HEK293 (cell line): ENCODE results near the gene ZNF284.

Experiments
- BCL11B ChIP-seq: fragments of 450-650 bp; formaldehyde crosslinking; IDR thresholded peaks from 2 replicates; pipeline ENCODE4 v1.5.1; 2016; ENCODE audit warnings: low read depth, missing biosample characterization, missing genetic modification characterization
- ELK4 ChIP-seq: IDR thresholded peaks from 2 replicates; pipeline ENCODE4 v1.6.1; 2011; ENCODE audit warnings: mild to moderate bottlenecking, low read depth, low read length, borderline replicate concordance
- GLIS1 ChIP-seq: fragments of 450-650 bp; formaldehyde crosslinking; IDR thresholded peaks from 2 replicates; pipeline ENCODE4 v1.5.1; 2016; ENCODE audit warnings: missing biosample characterization, missing genetic modification characterization
- INSM2 ChIP-seq: fragments of 450-650 bp; formaldehyde crosslinking; IDR thresholded peaks from 2 replicates; pipeline ENCODE4 v1.5.1; 2016; ENCODE audit warnings: missing biosample characterization, missing genetic modification characterization
- OVOL3 ChIP-seq: fragments of 450-650 bp; formaldehyde crosslinking; IDR thresholded peaks from 2 replicates; pipeline ENCODE4 v1.5.1; 2016; ENCODE audit warnings: missing biosample characterization, missing genetic modification characterization
- PRDM1 ChIP-seq: fragments of 450-650 bp; formaldehyde crosslinking; IDR thresholded peaks from 2 replicates; pipeline ENCODE4; 2016; ENCODE audit warnings: missing biosample characterization, missing genetic modification characterization
- SP3 ChIP-seq: fragments of 450-650 bp; formaldehyde crosslinking; IDR thresholded peaks from 2 replicates; pipeline ENCODE4 v1.5.1; 2016; ENCODE audit warnings: missing biosample characterization, missing genetic modification characterization
- YY1 ChIP-seq: fragments of 450-650 bp; formaldehyde crosslinking; IDR thresholded peaks from 2 replicates; pipeline ENCODE4 v1.5.1; 2018; ENCODE audit warnings: missing biosample characterization, missing genetic modification characterization
- ZBTB11 ChIP-seq: fragments of 450-650 bp; formaldehyde crosslinking; conservative IDR thresholded peaks from 2 replicates; pipeline ENCODE4 v1.5.1; 2016; ENCODE audit warnings: low read depth, missing biosample characterization, missing genetic modification characterization
- ZBTB48 ChIP-seq: fragments of 450-650 bp; formaldehyde crosslinking; IDR thresholded peaks from 2 replicates; pipeline ENCODE4 v1.5.1; 2016; ENCODE audit warnings: missing biosample characterization, missing genetic modification characterization
- ZNF114 ChIP-seq: fragments of 450-650 bp; formaldehyde crosslinking; IDR thresholded peaks from 2 replicates; pipeline ENCODE4 v1.5.0; 2017; ENCODE audit warnings: missing biosample characterization, missing genetic modification characterization
- ZNF146 ChIP-seq: fragments of 450-650 bp; formaldehyde crosslinking; IDR thresholded peaks from 2 replicates; pipeline ENCODE4 v1.5.1; 2016; ENCODE audit warnings: missing biosample characterization, missing genetic modification characterization
- ZNF169 ChIP-seq: fragments of 450-650 bp; formaldehyde crosslinking; IDR thresholded peaks from 2 replicates; pipeline ENCODE4 v1.5.1; 2016; ENCODE audit warnings: missing biosample characterization, missing genetic modification characterization
- ZNF292 ChIP-seq: fragments of 450-650 bp; formaldehyde crosslinking; IDR thresholded peaks from 2 replicates; pipeline ENCODE4 v1.5.1; 2016; ENCODE audit warnings: low read depth, missing biosample characterization, missing genetic modification characterization, borderline replicate concordance
- ZNF426 ChIP-seq: fragments of 450-650 bp; formaldehyde crosslinking; IDR thresholded peaks from 2 replicates; pipeline ENCODE4 v1.5.1; 2017; ENCODE audit warnings: missing biosample characterization, missing genetic modification characterization, mild to moderate bottlenecking, inconsistent platforms, moderate library complexity
- ZNF449 ChIP-seq: fragments of 450-650 bp; formaldehyde crosslinking; IDR thresholded peaks from 2 replicates; pipeline ENCODE4 v1.5.1; 2017; ENCODE audit warnings: missing biosample characterization, mild to moderate bottlenecking, missing genetic modification characterization, moderate library complexity
- ZNF473 ChIP-seq: fragments of 450-650 bp; formaldehyde crosslinking; IDR thresholded peaks from 2 replicates; pipeline ENCODE4 v1.5.1; 2017; ENCODE audit warnings: missing biosample characterization, missing genetic modification characterization
- ZNF488 ChIP-seq: fragments of 450-650 bp; formaldehyde crosslinking; IDR thresholded peaks from 2 replicates; pipeline ENCODE4 v1.5.1; 2016; ENCODE audit warnings: missing biosample characterization, missing genetic modification characterization
- ZNF529 ChIP-seq: fragments of 450-650 bp; formaldehyde crosslinking; IDR thresholded peaks from 2 replicates; pipeline ENCODE4 v1.5.1; 2017; ENCODE audit warnings: missing genetic modification characterization, missing biosample characterization; ENCODE audit not compliant: insufficient replicate concordance
- ZNF560 ChIP-seq: fragments of 450-650 bp; formaldehyde crosslinking; IDR thresholded peaks from 2 replicates; pipeline ENCODE4 v1.5.1; 2017; ENCODE audit warnings: missing biosample characterization, missing genetic modification characterization, borderline replicate concordance
- ZNF610 ChIP-seq: fragments of 450-650 bp; formaldehyde crosslinking; IDR thresholded peaks from 2 replicates; pipeline ENCODE4 v1.5.1; 2016; ENCODE audit warnings: missing biosample characterization, missing genetic modification characterization, borderline replicate concordance
- ZNF629 ChIP-seq: fragments of 450-650 bp; formaldehyde crosslinking; IDR thresholded peaks from 2 replicates; pipeline ENCODE4 v1.5.1; 2017; ENCODE audit warnings: missing biosample characterization, missing genetic modification characterization
- ZNF658 ChIP-seq: fragments of 450-650 bp; formaldehyde crosslinking; IDR thresholded peaks from 2 replicates; pipeline ENCODE4; 2016; ENCODE audit warnings: missing biosample characterization, missing genetic modification characterization
- ZNF660 ChIP-seq: fragments of 450-650 bp; IDR thresholded peaks from 2 replicates; pipeline ENCODE4 v1.5.1; 2018; ENCODE audit warnings: missing biosample characterization, mild to moderate bottlenecking, missing genetic modification characterization
- ZNF704 ChIP-seq: fragments of 450-650 bp; formaldehyde crosslinking; IDR thresholded peaks from 2 replicates; pipeline ENCODE4 v1.5.1; 2016; ENCODE audit warnings: missing biosample characterization, missing genetic modification characterization
- ZNF747 ChIP-seq: fragments of 450-650 bp; formaldehyde crosslinking; IDR thresholded peaks from 2 replicates; pipeline ENCODE4 v1.5.1; 2016; ENCODE audit warnings: missing biosample characterization, missing genetic modification characterization
- ZNF76 ChIP-seq: fragments of 450-650 bp; formaldehyde crosslinking; IDR thresholded peaks from 2 replicates; pipeline ENCODE4; 2016; ENCODE audit warnings: low read depth, missing biosample characterization, missing genetic modification characterization, borderline replicate concordance
- ZNF785 ChIP-seq: fragments of 450-650 bp; formaldehyde crosslinking; IDR thresholded peaks from 2 replicates; pipeline ENCODE4 v1.5.1; 2016; ENCODE audit warnings: missing biosample characterization, missing genetic modification characterization
- ZSCAN23 ChIP-seq: fragments of 450-650 bp; formaldehyde crosslinking; IDR thresholded peaks from 2 replicates; pipeline ENCODE4 v1.5.1; 2016; ENCODE audit warnings: missing biosample characterization, missing genetic modification characterization

Gene ZNF284

GRCh38 chr19:44093931-44094765, 22.2 kb downstream of the ZNF284 start, which contains the start of gene ZNF224 (continued):
- TF ChIP-seq SP3 (tag by site-specific recombination) (peak; percentile 84), ZNF169 (tag by site-specific recombination) (no peak), ZNF114 (no peak), GLIS1 (peak; percentile 22; the same call in 1 of the 2 replicates), ZNF704 (tag by site-specific recombination) (no peak), ZNF529 (tag by site-specific recombination) (no peak), ZNF747 (tag by site-specific recombination) (no peak), YY1 (peak; percentile 21; the same call in 1 of the 2 replicates), ZNF488 (tag by site-specific recombination) (no peak), ZNF560 (no peak), ZNF146 (no peak), ZNF658 (tag by site-specific recombination) (no peak), PRDM1 (tag by site-specific recombination) (peak; percentile 96), ZNF660 (tag by site-specific recombination) (peak; percentile 90), ZNF426 (tag by site-specific recombination) (no peak), ELK4 (no peak), ZSCAN23 (tag by site-specific recombination) (peak; percentile 40; the same call in 1 of the 2 replicates), ZNF473 (tag by site-specific recombination) (no peak), OVOL3 (tag by site-specific recombination) (no peak), ZNF449 (peak; percentile 7; the same call in 1 of the 2 replicates), ZBTB11 (tag by site-specific recombination) (peak; percentile 99), ZNF629 (tag by site-specific recombination) (peak; percentile 72), BCL11B (no peak; the same call in 1 of the 2 replicates), INSM2 (tag by site-specific recombination) (no peak), ZNF610 (tag by site-specific recombination) (peak; percentile 70; the same call in 1 of the 2 replicates), ZNF76 (tag by site-specific recombination) (peak; percentile 100), ZNF785 (tag by site-specific recombination) (peak; percentile 76; the same call in 1 of the 2 replicates), ZBTB48 (tag by site-specific recombination) (peak; percentile 98), ZNF292 (tag by site-specific recombination) (no peak)
